ENCODE measurements around the gene ZNF593OS.

ZNF593OS gene

GRCh38 chr1:26126321-26127084 lies 45.1 kb downstream of the ZNF593OS start:
- DNase-seq (ENCODE audit: low read depth in 2 of 2): no peak

- no peak for DNase-seq (ENCODE audit: low read depth in 2 of 2)
Observed at GRCh38 chr1:26125946-26126320, 45.7 kb downstream of the ZNF593OS start.

- no peak for DNase-seq (ENCODE audit: low read depth in 2 of 2)
Observed at GRCh38 chr1:26125382-26125781, 46.2 kb downstream of the ZNF593OS start.

- DNase-seq (ENCODE audit: low read depth in 2 of 2): no peak
Observed at GRCh38 chr1:26124418-26125331, 47.0 kb downstream of the ZNF593OS start.

GRCh38 chr1:26122988-26123973 lies 48.4 kb downstream of the ZNF593OS start:
- no peak for DNase-seq (ENCODE audit: low read depth in 2 of 2)

- DNase-seq (ENCODE audit: low read depth in 2 of 2): no peak
Observed at GRCh38 chr1:26121854-26122773, 49.5 kb downstream of the ZNF593OS start.

- no peak for DNase-seq (ENCODE audit: low read depth in 2 of 2)
Observed at GRCh38 chr1:26119892-26120608, 51.6 kb downstream of the ZNF593OS start.
